TTC549 (cell line): ENCODE results near the gene NEK6.

Experiments
- FAIRE-seq: peaks from 2 replicates; lab custom pipeline; 2012; peaks lifted over from hg19 to GRCh38; lab: Jason Lieb, UNC

The NEK6 gene

GRCh38 chr9:124296796-124297550 is 39.2 kb downstream of the NEK6 start:
- no peak for FAIRE-seq

- FAIRE-seq = no peak
Measured at GRCh38 chr9:124297551-124297901, 39.8 kb downstream of the NEK6 start.

- FAIRE-seq = no peak
Measured at GRCh38 chr9:124297915-124298645, 40.3 kb downstream of the NEK6 start.

- FAIRE-seq = no peak
Measured at GRCh38 chr9:124298646-124299235, 41.0 kb downstream of the NEK6 start.

GRCh38 chr9:124299515-124300090 is 41.9 kb downstream of the NEK6 start:
- FAIRE-seq = no peak

GRCh38 chr9:124300312-124300711 is 42.6 kb downstream of the NEK6 start:
- no peak for FAIRE-seq

GRCh38 chr9:124302921-124303320 is 45.2 kb downstream of the NEK6 start:
- no peak for FAIRE-seq

- FAIRE-seq = no peak
Measured at GRCh38 chr9:124303762-124304161, 46.0 kb downstream of the NEK6 start.

- FAIRE-seq = no peak
Measured at GRCh38 chr9:124304285-124304684, 46.5 kb downstream of the NEK6 start.

- FAIRE-seq = no peak
Measured at GRCh38 chr9:124306098-124306735, 48.5 kb downstream of the NEK6 start.

GRCh38 chr9:124307379-124308030 is 49.8 kb downstream of the NEK6 start:
- no peak for FAIRE-seq

- no peak for FAIRE-seq
Measured at GRCh38 chr9:124308606-124309491, 51.1 kb downstream of the NEK6 start.

- no peak for FAIRE-seq
Measured at GRCh38 chr9:124309667-124310084, 51.9 kb downstream of the NEK6 start.

- FAIRE-seq = no peak
Measured at GRCh38 chr9:124311283-124311682, 53.5 kb downstream of the NEK6 start.

- FAIRE-seq = no peak
Measured at GRCh38 chr9:124312290-124313265, 54.8 kb downstream of the NEK6 start.

- FAIRE-seq = no peak
Measured at GRCh38 chr9:124313940-124314339, 56.2 kb downstream of the NEK6 start.

- no peak for FAIRE-seq
Measured at GRCh38 chr9:124315882-124316281, 58.1 kb downstream of the NEK6 start.

- no peak for FAIRE-seq
Measured at GRCh38 chr9:124320062-124320973, 62.6 kb downstream of the NEK6 start.

- no peak for FAIRE-seq
Measured at GRCh38 chr9:124321416-124321815, 63.7 kb downstream of the NEK6 start.
